ENCODE data around the gene GJD2.

GJD2 gene

DNA sequence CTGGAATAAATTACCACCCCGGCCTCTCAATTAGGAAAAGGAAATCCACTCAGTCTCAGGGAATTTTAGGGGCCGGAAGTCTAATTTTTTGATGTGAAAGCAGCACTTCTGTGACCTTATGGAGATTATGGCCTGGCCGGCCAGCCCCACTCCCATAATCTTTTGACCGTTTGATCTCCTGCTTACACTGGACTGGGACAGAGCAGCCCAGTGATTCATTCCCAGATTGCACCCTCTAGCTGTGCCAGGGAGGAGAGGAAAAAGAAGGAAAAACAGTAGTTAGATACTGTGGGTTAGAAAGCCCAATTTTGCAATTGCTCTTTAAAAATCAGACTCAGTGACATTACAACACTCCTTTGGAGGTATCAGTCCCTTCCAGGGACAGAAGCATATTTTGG is 32.4 kb downstream of the GJD2 start:
- peaks cover 79% of the 10 kb centered on the region for H3K4me1 ChIP-seq (ENCODE audit: control insufficient read depth, insufficient read depth, low read length)

GRCh38 chr15:34721802-34722438 is 32.9 kb downstream of the GJD2 start:
- H3K4me3 ChIP-seq (ENCODE audit: low read length) = peak overlapping the region; percentile 18
- H3K27me3 ChIP-seq (ENCODE audit: control insufficient read depth, insufficient read depth, low read length) = no peaks in the 10 kb centered on the region
- peak overlapping the region; percentile 76 for H3K4me2 ChIP-seq (ENCODE audit: low read length)
- H3K9me3 ChIP-seq (replicated peaks; ENCODE audit: low read length) = no peaks in the 10 kb centered on the region
- H3K9ac ChIP-seq (ENCODE audit: low read depth, low read length) = peak overlapping the region; percentile 84
- no peaks in the 10 kb centered on the region for H3K36me3 ChIP-seq (ENCODE audit: insufficient read depth, low read length)
- H3K4me1 ChIP-seq (ENCODE audit: control insufficient read depth, insufficient read depth, low read length) = peaks cover 74% of the 10 kb centered on the region

More for the DNA sequence above, 32.4 kb downstream of the GJD2 start:
- Histone ChIP-seq H3K27me3 (ENCODE audit: control insufficient read depth, insufficient read depth, low read length) (no peaks in the 10 kb centered on the region), H3K4me3 (ENCODE audit: low read length) (peak overlapping the region; percentile 18), H3K9me3 (replicated peaks; ENCODE audit: low read length) (no peaks in the 10 kb centered on the region), H3K36me3 (ENCODE audit: insufficient read depth, low read length) (no peaks in the 10 kb centered on the region), H3K4me2 (ENCODE audit: low read length) (peak overlapping the region; percentile 76), H3K9ac (ENCODE audit: low read depth, low read length) (peak overlapping the region; percentile 84)

DNA sequence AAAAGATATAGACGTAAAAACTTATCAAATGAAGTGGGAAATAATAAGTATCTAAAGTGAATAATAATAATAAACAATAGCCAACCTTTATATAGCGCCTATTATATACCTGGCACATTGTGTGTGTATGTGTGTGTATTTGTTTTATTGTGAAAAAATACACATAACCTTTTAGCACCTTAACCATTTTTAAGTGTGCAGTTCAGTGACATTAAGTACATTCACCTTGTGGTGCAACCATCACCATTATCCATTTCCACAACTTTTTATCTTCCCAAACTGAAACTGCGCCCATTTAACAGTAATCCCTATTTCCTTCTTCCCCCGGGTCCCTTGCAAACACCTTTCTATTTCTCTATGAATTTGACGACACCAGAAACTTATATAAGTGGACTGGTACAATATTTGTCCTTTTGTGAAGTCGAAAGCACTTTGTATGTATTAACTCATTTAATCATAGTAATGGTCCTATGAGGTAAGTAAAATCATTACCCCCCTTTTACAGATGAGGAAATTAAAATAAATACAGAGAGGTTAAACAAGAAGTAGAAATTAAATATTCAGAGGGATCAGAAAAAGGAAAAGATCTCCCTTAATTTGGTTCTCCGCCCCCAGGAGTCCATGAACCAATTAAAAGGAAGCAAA is 33.5 kb downstream of the GJD2 start:
- no peaks in the 10 kb centered on the region for H3K27me3 ChIP-seq (ENCODE audit: control insufficient read depth, insufficient read depth, low read length)
- peak overlapping the region; percentile 57 for H3K9ac ChIP-seq (ENCODE audit: low read depth, low read length)
- H3K4me3 ChIP-seq (ENCODE audit: low read length) = peak overlapping the region; percentile 18
- H3K4me2 ChIP-seq (ENCODE audit: low read length) = peak overlapping the region; percentile 76
- H3K36me3 ChIP-seq (ENCODE audit: insufficient read depth, low read length) = no peaks in the 10 kb centered on the region
- H3K9me3 ChIP-seq (replicated peaks; ENCODE audit: low read length) = no peaks in the 10 kb centered on the region
- H3K4me1 ChIP-seq (ENCODE audit: control insufficient read depth, insufficient read depth, low read length) = peaks cover 67% of the 10 kb centered on the region

GRCh38 chr15:34719695-34720094 is 35.1 kb downstream of the GJD2 start:
- no peaks in the 10 kb centered on the region for H3K27me3 ChIP-seq (ENCODE audit: control insufficient read depth, insufficient read depth, low read length)
- peaks cover 53% of the 10 kb centered on the region for H3K4me1 ChIP-seq (ENCODE audit: control insufficient read depth, insufficient read depth, low read length)
- no peaks in the 10 kb centered on the region for H3K9me3 ChIP-seq (replicated peaks; ENCODE audit: low read length)
- no peak overlapping the region for H3K4me3 ChIP-seq (ENCODE audit: low read length)
- no peak overlapping the region for H3K9ac ChIP-seq (ENCODE audit: low read depth, low read length)
- H3K36me3 ChIP-seq (ENCODE audit: insufficient read depth, low read length) = no peaks in the 10 kb centered on the region
- H3K4me2 ChIP-seq (ENCODE audit: low read length) = no peak overlapping the region

- no peak overlapping the region for H3K4me2 ChIP-seq (ENCODE audit: low read length)
- no peaks in the 10 kb centered on the region for H3K36me3 ChIP-seq (ENCODE audit: insufficient read depth, low read length)
- no peak overlapping the region for H3K9ac ChIP-seq (ENCODE audit: low read depth, low read length)
- peaks cover 46% of the 10 kb centered on the region for H3K4me1 ChIP-seq (ENCODE audit: control insufficient read depth, insufficient read depth, low read length)
- H3K9me3 ChIP-seq (replicated peaks; ENCODE audit: low read length) = no peaks in the 10 kb centered on the region
- no peaks in the 10 kb centered on the region for H3K27me3 ChIP-seq (ENCODE audit: control insufficient read depth, insufficient read depth, low read length)
- H3K4me3 ChIP-seq (ENCODE audit: low read length) = no peak overlapping the region
Measured at GRCh38 chr15:34718681-34719665, 35.8 kb downstream of the GJD2 start.

- H3K9me3 ChIP-seq (replicated peaks; ENCODE audit: low read length) = no peaks in the 10 kb centered on the region
- no peak overlapping the region for H3K4me3 ChIP-seq (ENCODE audit: low read length)
- H3K4me2 ChIP-seq (ENCODE audit: low read length) = no peak overlapping the region
- no peaks in the 10 kb centered on the region for H3K27me3 ChIP-seq (ENCODE audit: control insufficient read depth, insufficient read depth, low read length)
- H3K36me3 ChIP-seq (ENCODE audit: insufficient read depth, low read length) = no peaks in the 10 kb centered on the region
- peaks cover 33% of the 10 kb centered on the region for H3K4me1 ChIP-seq (ENCODE audit: control insufficient read depth, insufficient read depth, low read length)
- no peak overlapping the region for H3K9ac ChIP-seq (ENCODE audit: low read depth, low read length)
Measured at GRCh38 chr15:34717729-34718128, 37.1 kb downstream of the GJD2 start.

DNA sequence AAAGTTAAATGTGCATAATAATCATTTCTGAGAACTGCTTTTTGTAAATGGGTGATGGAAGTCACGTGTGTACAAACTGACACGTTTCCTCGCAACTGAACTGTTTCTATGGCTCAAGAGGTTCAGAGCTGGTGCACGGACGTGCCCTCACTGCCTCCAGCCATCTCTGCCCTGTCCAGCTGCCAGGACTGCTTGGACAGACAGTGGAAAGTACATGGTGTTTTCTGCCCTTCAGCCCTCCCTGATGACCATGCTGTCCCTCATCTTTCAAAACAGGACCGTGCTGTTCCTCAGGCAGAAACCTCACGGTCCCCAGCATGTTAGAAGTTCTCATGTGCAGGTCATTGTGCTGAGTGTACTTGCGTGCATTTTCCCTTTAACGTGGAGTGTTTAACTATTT is 38.7 kb downstream of the GJD2 start:
- Histone ChIP-seq H3K36me3 (ENCODE audit: insufficient read depth, low read length) (no peaks in the 10 kb centered on the region), H3K27me3 (ENCODE audit: control insufficient read depth, insufficient read depth, low read length) (no peaks in the 10 kb centered on the region), H3K4me1 (ENCODE audit: control insufficient read depth, insufficient read depth, low read length) (peaks cover 20% of the 10 kb centered on the region), H3K9ac (ENCODE audit: low read depth, low read length) (no peak overlapping the region), H3K4me3 (ENCODE audit: low read length) (no peak overlapping the region), H3K4me2 (ENCODE audit: low read length) (no peak overlapping the region), H3K9me3 (replicated peaks; ENCODE audit: low read length) (no peaks in the 10 kb centered on the region)

DNA sequence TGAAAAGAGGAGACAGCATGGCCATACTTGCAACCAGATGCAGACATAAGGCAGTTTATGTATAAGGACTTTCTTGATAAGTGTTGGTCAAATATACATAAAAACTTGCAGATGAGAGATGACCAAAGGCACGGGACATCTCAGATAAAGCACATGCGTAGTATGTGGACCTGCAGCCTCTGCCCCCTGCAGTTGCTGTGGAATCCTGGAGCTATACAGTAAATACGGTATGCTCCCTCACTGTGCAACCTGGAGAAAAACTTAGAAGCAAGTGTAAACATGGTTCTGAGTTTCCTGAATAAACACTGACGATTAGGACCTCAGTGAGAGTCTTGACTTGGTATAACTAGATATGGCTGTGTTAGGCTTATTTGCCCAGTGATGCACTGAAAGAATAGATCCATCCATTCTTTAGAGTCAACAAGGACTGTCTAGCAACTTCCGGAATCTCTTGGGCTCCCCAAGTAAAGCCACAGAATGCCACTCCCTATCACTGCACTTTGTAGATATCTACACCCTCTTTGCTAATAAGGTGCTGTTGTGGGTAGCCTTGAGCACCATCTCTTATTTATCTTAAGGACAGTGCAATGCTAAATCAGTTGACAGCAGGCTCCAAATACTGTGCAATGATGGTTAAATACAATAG is 40.2 kb downstream of the GJD2 start:
- Histone ChIP-seq H3K27me3 (ENCODE audit: control insufficient read depth, insufficient read depth, low read length) (no peaks in the 10 kb centered on the region), H3K9me3 (replicated peaks; ENCODE audit: low read length) (no peaks in the 10 kb centered on the region)

GRCh38 chr15:34713635-34714034 is 41.2 kb downstream of the GJD2 start:
- H3K4me3 ChIP-seq (ENCODE audit: low read length) = no peak overlapping the region
- no peaks in the 10 kb centered on the region for H3K9me3 ChIP-seq (replicated peaks; ENCODE audit: low read length)
- H3K4me1 ChIP-seq (ENCODE audit: control insufficient read depth, insufficient read depth, low read length) = peaks cover 16% of the 10 kb centered on the region
- H3K4me2 ChIP-seq (ENCODE audit: low read length) = no peak overlapping the region
- H3K36me3 ChIP-seq (ENCODE audit: insufficient read depth, low read length) = no peaks in the 10 kb centered on the region
- H3K27me3 ChIP-seq (ENCODE audit: control insufficient read depth, insufficient read depth, low read length) = no peaks in the 10 kb centered on the region
- no peak overlapping the region for H3K9ac ChIP-seq (ENCODE audit: low read depth, low read length)

More for the DNA sequence above, 40.2 kb downstream of the GJD2 start:
- Histone ChIP-seq H3K4me3 (ENCODE audit: low read length) (no peak overlapping the region), H3K36me3 (ENCODE audit: insufficient read depth, low read length) (no peaks in the 10 kb centered on the region), H3K4me1 (ENCODE audit: control insufficient read depth, insufficient read depth, low read length) (peaks cover 17% of the 10 kb centered on the region), H3K9ac (ENCODE audit: low read depth, low read length) (no peak overlapping the region), H3K4me2 (ENCODE audit: low read length) (no peak overlapping the region)

DNA sequence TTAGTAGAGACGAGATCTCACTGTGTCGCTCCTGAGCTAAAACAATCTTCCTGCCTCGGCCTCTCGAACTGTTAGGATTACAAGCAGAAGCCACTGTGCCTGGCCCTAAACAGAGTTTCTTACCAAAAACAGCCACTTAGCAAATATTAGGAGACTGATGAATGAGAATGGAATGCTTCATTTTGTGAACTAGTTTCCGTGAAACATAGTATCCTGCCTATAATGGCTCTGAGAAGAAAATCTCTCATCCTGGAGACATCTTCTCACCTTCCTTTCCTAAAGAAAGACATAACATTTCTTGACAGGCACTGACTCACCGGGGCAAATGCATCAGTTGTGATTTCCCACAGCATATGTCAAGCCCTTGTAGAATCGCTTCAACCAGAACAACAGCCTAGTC is 44.9 kb downstream of the GJD2 start:
- Histone ChIP-seq H3K9ac (ENCODE audit: low read depth, low read length) (peak overlapping the region; percentile 57), H3K9me3 (replicated peaks; ENCODE audit: low read length) (no peaks in the 10 kb centered on the region), H3K36me3 (ENCODE audit: insufficient read depth, low read length) (no peaks in the 10 kb centered on the region), H3K4me2 (ENCODE audit: low read length) (no peak overlapping the region), H3K4me3 (ENCODE audit: low read length) (no peak overlapping the region), H3K4me1 (ENCODE audit: control insufficient read depth, insufficient read depth, low read length) (peaks cover 16% of the 10 kb centered on the region), H3K27me3 (ENCODE audit: control insufficient read depth, insufficient read depth, low read length) (no peaks in the 10 kb centered on the region)

GRCh38 chr15:34708422-34708821 is 46.4 kb downstream of the GJD2 start:
- Histone ChIP-seq H3K4me3 (ENCODE audit: low read length) (no peak overlapping the region), H3K4me1 (ENCODE audit: control insufficient read depth, insufficient read depth, low read length) (peaks cover 16% of the 10 kb centered on the region), H3K9ac (ENCODE audit: low read depth, low read length) (peak overlapping the region; percentile 57), H3K27me3 (ENCODE audit: control insufficient read depth, insufficient read depth, low read length) (no peaks in the 10 kb centered on the region), H3K9me3 (replicated peaks; ENCODE audit: low read length) (no peaks in the 10 kb centered on the region), H3K4me2 (ENCODE audit: low read length) (no peak overlapping the region), H3K36me3 (ENCODE audit: insufficient read depth, low read length) (no peaks in the 10 kb centered on the region)

All from skeletal muscle satellite cell (primary cell).